GM12872 (cell line): ENCODE results near the gene SKAP2.

Experiments used
- TF ChIP-seq, protein P1 (sequence below): IDR thresholded peaks from 3 replicates; pipeline ENCODE4 v1.5.1; 2011; ENCODE audit warnings: low read depth, mild to moderate bottlenecking, low read length, moderate library complexity; ENCODE audit not compliant: insufficient read depth

The SKAP2 gene

DNA sequence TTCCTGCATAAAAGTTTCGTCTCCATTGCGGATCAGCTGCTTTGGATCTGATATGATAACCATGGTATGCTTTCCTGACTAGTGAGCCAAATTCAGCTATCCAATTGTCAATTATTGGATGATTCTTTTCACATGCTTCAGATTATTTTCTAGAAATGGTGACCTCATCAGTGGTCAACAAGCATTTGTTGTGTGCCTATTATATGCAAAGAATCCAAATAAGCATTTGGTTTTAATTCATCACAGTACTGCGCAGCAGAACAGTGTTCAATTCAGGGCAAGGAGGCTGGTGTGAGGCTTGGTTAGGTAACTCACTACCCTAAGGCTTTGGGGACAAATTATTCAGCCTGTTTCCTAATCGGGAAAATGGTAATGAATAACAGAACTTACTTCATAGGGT lies 200.5 kb downstream of the SKAP2 start:
- TF ChIP-seq, protein P1, sequence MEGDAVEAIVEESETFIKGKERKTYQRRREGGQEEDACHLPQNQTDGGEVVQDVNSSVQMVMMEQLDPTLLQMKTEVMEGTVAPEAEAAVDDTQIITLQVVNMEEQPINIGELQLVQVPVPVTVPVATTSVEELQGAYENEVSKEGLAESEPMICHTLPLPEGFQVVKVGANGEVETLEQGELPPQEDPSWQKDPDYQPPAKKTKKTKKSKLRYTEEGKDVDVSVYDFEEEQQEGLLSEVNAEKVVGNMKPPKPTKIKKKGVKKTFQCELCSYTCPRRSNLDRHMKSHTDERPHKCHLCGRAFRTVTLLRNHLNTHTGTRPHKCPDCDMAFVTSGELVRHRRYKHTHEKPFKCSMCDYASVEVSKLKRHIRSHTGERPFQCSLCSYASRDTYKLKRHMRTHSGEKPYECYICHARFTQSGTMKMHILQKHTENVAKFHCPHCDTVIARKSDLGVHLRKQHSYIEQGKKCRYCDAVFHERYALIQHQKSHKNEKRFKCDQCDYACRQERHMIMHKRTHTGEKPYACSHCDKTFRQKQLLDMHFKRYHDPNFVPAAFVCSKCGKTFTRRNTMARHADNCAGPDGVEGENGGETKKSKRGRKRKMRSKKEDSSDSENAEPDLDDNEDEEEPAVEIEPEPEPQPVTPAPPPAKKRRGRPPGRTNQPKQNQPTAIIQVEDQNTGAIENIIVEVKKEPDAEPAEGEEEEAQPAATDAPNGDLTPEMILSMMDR = no peak

DNA sequence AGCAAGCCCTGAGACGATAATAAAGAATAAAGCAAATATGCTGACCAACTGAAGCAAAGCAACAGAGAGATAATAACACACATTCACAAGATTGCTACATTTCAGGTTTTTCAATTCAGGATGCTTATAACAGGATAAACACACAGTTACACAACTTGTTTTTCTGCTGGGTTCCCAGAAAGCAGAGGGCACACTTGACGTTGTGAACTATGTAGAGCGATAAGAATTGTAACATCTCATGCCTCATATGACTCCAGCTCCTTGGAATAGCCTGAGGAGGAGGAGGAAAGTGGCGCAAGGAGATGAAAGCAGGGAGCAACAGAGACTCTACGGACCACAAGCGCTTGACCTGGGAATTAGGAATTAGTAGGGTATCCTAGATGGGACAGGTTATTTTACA lies 201.7 kb downstream of the SKAP2 start:
- TF ChIP-seq, protein P1 = no peak

DNA sequence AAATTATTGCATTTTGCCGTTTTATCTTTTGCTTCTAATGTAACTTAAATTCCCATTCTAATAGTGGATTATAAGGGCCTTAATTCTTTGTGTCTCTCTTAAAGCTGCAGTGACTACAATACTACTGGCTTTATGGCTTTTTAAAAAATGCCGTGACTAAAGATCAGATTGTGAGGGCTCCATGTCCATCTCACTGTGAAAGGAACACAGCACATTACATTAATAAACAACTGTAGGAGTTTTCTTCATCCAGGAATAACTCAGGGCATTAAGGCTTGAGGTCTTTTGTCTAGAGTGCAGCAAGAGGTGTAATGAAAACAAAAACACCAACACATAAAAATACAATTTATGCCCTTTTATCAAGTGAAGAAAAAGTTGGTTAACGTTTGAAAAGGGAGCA lies 205.3 kb downstream of the SKAP2 start:
- TF ChIP-seq, protein P1 = no peak

DNA sequence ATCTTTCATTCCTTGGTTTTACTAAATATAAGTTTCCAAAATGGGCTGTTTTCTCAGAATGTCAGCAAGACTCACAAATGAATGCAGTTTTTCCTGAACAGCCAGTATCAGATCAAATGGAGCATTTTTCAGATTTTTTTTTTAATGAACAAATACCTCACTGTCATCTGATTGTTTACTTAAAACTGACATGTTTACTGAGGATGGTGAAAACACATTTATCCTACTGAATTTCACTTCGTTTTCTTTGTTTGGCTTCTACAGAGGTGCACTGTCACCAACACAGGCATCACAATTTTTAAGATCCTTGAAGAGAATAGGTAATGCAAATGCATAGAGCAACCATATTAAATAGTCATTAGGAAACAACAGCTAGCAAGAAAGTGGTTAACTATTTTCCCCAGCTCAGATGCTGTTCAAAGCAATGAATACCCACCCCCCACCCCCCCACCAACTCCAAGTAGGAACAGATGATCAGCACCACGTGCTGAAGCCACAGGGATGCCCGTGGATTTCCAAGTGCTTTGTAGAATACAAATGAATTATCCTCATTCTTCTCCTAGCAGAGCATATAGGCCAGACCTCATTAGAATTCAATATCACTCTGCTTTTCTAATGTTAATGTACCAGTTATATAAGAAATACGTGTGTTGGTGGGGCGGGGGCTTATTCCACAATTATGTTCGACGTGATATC lies 205.9 kb downstream of the SKAP2 start:
- TF ChIP-seq, protein P1 = no peak

DNA sequence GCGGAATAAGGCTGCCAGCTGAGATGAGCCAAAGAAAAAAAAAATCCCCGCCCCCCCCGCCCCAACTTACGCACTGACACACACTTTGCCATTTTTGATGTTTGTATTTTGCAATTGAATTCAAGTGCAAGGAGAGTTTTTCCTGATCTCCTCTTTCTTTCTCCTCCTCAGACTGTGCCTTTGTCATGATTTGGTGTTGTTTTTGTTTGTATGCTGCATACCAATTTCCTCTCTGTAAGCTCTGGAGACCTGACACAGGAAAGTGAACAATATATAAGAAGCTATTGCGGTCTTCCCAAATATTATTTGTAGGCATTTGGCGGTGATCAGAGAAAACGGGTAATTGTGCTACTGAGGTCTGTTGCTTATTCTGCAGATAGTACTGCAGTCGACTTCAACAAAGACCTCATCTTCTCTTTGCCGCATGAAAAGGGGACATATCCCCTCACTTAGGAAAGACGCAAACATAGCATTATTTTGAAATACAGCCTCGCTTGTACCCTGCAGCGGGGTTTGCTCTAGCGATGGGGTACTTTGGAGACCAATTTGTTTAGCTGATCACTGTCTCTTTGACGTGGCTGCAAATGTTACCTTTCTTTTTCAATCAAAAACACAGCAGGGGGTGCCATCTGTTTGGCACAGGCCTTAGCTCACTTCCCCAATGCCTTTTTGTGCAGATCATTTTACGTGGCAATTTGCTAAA lies 206.6 kb downstream of the SKAP2 start:
- TF ChIP-seq, protein P1 = no peak

DNA sequence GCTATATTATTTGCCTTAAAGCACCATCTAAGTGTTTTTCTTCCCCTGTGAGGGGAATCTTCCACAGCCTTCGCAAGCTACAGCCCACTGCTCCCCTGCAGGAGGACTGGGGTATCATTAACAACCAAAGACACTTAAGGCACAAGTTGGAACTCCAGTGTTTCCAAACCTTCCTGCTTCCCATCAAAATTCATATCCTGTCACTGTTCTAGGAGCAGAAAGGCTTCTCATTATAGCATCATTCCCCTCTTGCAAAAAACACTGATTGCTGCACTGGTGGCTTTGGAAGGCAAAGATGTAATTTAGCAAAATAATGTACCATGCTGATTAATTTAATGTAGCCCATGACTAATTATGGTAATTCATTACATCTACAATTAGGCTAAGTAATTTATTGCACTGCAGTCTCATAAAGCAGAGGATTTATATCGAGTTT lies 207.2 kb downstream of the SKAP2 start:
- TF ChIP-seq, protein P1 = no peak

DNA sequence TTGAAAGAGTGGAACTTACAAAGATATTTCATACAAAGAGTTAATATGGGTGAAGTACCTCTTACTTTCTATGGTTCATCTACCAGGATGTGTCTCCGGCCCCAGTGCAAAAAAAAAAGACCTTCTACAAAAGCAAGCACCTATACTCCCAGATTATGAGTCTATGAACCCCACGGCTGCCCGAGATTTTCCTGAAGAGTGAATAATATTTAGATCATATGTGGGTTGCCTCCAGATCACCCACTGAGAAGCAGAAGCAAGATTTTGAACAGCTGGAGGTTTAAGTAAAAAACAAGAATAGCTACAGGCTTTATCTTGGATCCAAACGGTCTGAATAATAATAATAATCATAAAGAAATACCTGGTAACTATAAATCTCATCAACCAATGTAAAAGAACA lies 207.7 kb downstream of the SKAP2 start:
- TF ChIP-seq, protein P1 = no peak
